CD8-positive, alpha-beta memory T cell (primary cell): ENCODE data around the gene FGF3. TPM values are rescaled to one million over a fixed set of nuclear protein-coding genes. Genes with fewer than 3 reads are reported as not detected.
"Not testable (repeated sequence)": the region's sequence is repeated elsewhere in the genome, so short reads cannot be mapped to it uniquely, and the experiment has no call there.

Experiments used
- CTCF ChIA-PET: fragments of 350-600 bp; sonication (Branson Sonifier 250); formaldehyde crosslinking; loops from one replicate; lab custom pipeline; 2021; ENCODE audit warnings: antibody characterized with exemption; lab: Charles Lee
- POLR2A ChIA-PET: fragments of 350-600 bp; sonication (Branson Sonifier 250); formaldehyde crosslinking; loops from one replicate; lab custom pipeline; 2021; ENCODE audit warnings: antibody characterized with exemption; lab: Charles Lee
- DNase-seq, 5 donors: peaks; one replicate each; pipeline versions ENCODE4 v3.0.0 to v3.0.0-alpha.2; 2020 to 2022; ENCODE audit warnings: mixed read lengths in 1 of 5
- H3K27ac ChIP-seq: one replicate; pipeline ENCODE4 v1.7.0; 2013; ENCODE audit warnings: low read depth, mild to moderate bottlenecking, low read length, moderate library complexity
- H3K27me3 ChIP-seq: 2 replicates; pipeline ENCODE4 v1.7.0; 2013; ENCODE audit warnings: low read length, mild to moderate bottlenecking; ENCODE audit not compliant: insufficient read depth, poor library complexity, severe bottlenecking
- H3K36me3 ChIP-seq: 2 replicates; pipeline ENCODE4 v1.7.0; 2013; ENCODE audit warnings: mild to moderate bottlenecking, low read length, moderate library complexity; ENCODE audit not compliant: insufficient read depth
- H3K4me1 ChIP-seq: 2 replicates; pipeline ENCODE4 v1.7.0; 2013; ENCODE audit warnings: mild to moderate bottlenecking, low read length, moderate library complexity; ENCODE audit not compliant: insufficient read depth
- H3K4me3 ChIP-seq: 2 replicates; pipeline ENCODE4 v1.7.0; 2013; ENCODE audit warnings: mild to moderate bottlenecking, low read length
- H3K9me3 ChIP-seq: 2 replicates; pipeline ENCODE4 v1.7.0; 2013; ENCODE audit warnings: mild to moderate bottlenecking, low read length
- H3K27ac Mint-ChIP-seq, 8 donors: one replicate each; pipeline ENCODE4 v1.8.0; 2020 to 2021; ENCODE audit warnings: mixed read lengths in 8 of 8, mild to moderate bottlenecking in 6 of 8, inconsistent platforms in 3 of 8, moderate library complexity in 3 of 8
- H3K27me3 Mint-ChIP-seq, 2 donors: one replicate each; pipeline ENCODE4 v1.8.0; 2020 to 2021; ENCODE audit warnings: mixed read lengths in 2 of 2, mild to moderate bottlenecking in 1 of 2, moderate library complexity in 1 of 2
- H3K36me3 Mint-ChIP-seq, 3 donors: one replicate each; pipeline ENCODE4 v1.8.0; 2020 to 2021; ENCODE audit warnings: mixed read lengths in 3 of 3, inconsistent platforms in 1 of 3, mild to moderate bottlenecking in 1 of 3
- H3K4me1 Mint-ChIP-seq, 3 donors: one replicate each; pipeline ENCODE4 v1.8.0; 2020 to 2021; ENCODE audit warnings: mixed read lengths in 3 of 3, inconsistent platforms in 1 of 3, mild to moderate bottlenecking in 1 of 3
- H3K4me3 Mint-ChIP-seq, 7 donors: one replicate each; pipeline ENCODE4 v1.8.0; 2020 to 2021; ENCODE audit warnings: mixed read lengths in 7 of 7, mild to moderate bottlenecking in 6 of 7, moderate library complexity in 4 of 7, inconsistent platforms in 2 of 7
- H3K9me3 Mint-ChIP-seq, 5 donors: one replicate each; pipeline ENCODE4 v1.8.0; 2020 to 2022; ENCODE audit warnings: mixed read lengths in 5 of 5, mild to moderate bottlenecking in 3 of 5, moderate library complexity in 2 of 5, inconsistent platforms in 1 of 5
- polyA plus RNA-seq: library from polyadenylated mRNA; unstranded; fragments of 300-500 nt; fragmentation: Illumina TruSeq; gene quantifications from one replicate; pipeline ENCODE4 v1.2.3, GENCODE V29; 2021
- total RNA-seq, 2 experiments: library from RNA; stranded (reverse); gene quantifications; one replicate each; pipeline ENCODE4 v1.2.3, GENCODE V29; 2021

The FGF3 gene
- total and polyA plus RNA-seq, 3 experiments from 2014 or later, result not detected

- no peaks in the 10 kb centered on the region for H3K4me1 ChIP-seq
- H3K9me3 Mint-ChIP-seq, result no peaks in the 10 kb centered on the region
- no peak overlapping the region for H3K27ac ChIP-seq
- H3K4me3 ChIP-seq, result no peak overlapping the region
- CTCF ChIA-PET, result no interaction called here
- H3K27me3 Mint-ChIP-seq, result peaks cover 5 to 39% of the 10 kb centered on the region in 2 donors
- no peaks in the 10 kb centered on the region for H3K36me3 Mint-ChIP-seq
- H3K27ac Mint-ChIP-seq, result no peak overlapping the region
- no peaks in the 10 kb centered on the region for H3K36me3 ChIP-seq
- POLR2A ChIA-PET, result no interaction called here
- no peaks in the 10 kb centered on the region for H3K27me3 ChIP-seq
- no peak overlapping the region for H3K4me3 Mint-ChIP-seq
- no peaks in the 10 kb centered on the region for H3K9me3 ChIP-seq
- DNase-seq, result no peak
- H3K4me1 Mint-ChIP-seq, result no peaks in the 10 kb centered on the region
Measured at GRCh38 chr11:69774354-69775162, 44.7 kb downstream of the FGF3 start.

- Histone ChIP-seq H3K27ac (no peak overlapping the region), H3K4me3 (no peak overlapping the region), H3K27me3 (no peaks in the 10 kb centered on the region), H3K36me3 (no peaks in the 10 kb centered on the region), H3K9me3 (no peaks in the 10 kb centered on the region), H3K4me1 (no peaks in the 10 kb centered on the region)
- ChIA-PET POLR2A (no interaction called here), CTCF (no interaction called here)
- Mint-ChIP-seq H3K27me3 (peaks cover 5 to 42% of the 10 kb centered on the region in 2 donors), H3K27ac (no peak overlapping the region), H3K4me1 (no peaks in the 10 kb centered on the region), H3K36me3 (no peaks in the 10 kb centered on the region), H3K4me3 (no peak overlapping the region), H3K9me3 (no peaks in the 10 kb centered on the region)
- DNase-seq, result no peak
Measured at GRCh38 chr11:69773626-69774353, 45.4 kb downstream of the FGF3 start.

- Mint-ChIP-seq H3K27ac (no peak overlapping the region), H3K27me3 (peaks cover 3 to 30% of the 10 kb centered on the region in 2 donors), H3K36me3 (no peaks in the 10 kb centered on the region), H3K4me3 (no peak overlapping the region), H3K4me1 (no peaks in the 10 kb centered on the region), H3K9me3 (no peaks in the 10 kb centered on the region)
- no peaks in the 10 kb centered on the region for H3K9me3 ChIP-seq
- H3K27ac ChIP-seq, result no peak overlapping the region
- no peaks in the 10 kb centered on the region for H3K36me3 ChIP-seq
- no peak for DNase-seq
- CTCF ChIA-PET, result no interaction called here
- POLR2A ChIA-PET, result no interaction called here
- no peaks in the 10 kb centered on the region for H3K4me1 ChIP-seq
- H3K27me3 ChIP-seq, result no peaks in the 10 kb centered on the region
- H3K4me3 ChIP-seq, result no peak overlapping the region
Measured at GRCh38 chr11:69771466-69771865, 47.8 kb downstream of the FGF3 start.

- Histone ChIP-seq H3K27ac (no peak overlapping the region), H3K36me3 (no peaks in the 10 kb centered on the region), H3K27me3 (no peaks in the 10 kb centered on the region), H3K9me3 (no peaks in the 10 kb centered on the region), H3K4me1 (no peaks in the 10 kb centered on the region), H3K4me3 (no peak overlapping the region)
- Mint-ChIP-seq H3K36me3 (no peaks in the 10 kb centered on the region), H3K27ac (no peak overlapping the region), H3K27me3 (peaks cover 3 to 25% of the 10 kb centered on the region in 2 donors), H3K9me3 (no peaks in the 10 kb centered on the region), H3K4me3 (no peak overlapping the region), H3K4me1 (no peaks in the 10 kb centered on the region)
- DNase-seq, result no peak
- ChIA-PET POLR2A (no interaction called here), CTCF (no interaction called here)
Measured at GRCh38 chr11:69770540-69770939, 48.7 kb downstream of the FGF3 start.

- CTCF ChIA-PET, result no interaction called here
- H3K27ac Mint-ChIP-seq, result no peak overlapping the region
Measured at GRCh38 chr11:69765498-69765995, 53.7 kb downstream of the FGF3 start.

GRCh38 chr11:69764918-69765317, 54.3 kb downstream of the FGF3 start:
- H3K4me1 Mint-ChIP-seq, H3K4me3 ChIP-seq, CTCF ChIA-PET, H3K9me3 Mint-ChIP-seq, DNase-seq, H3K4me1 ChIP-seq, H3K27ac Mint-ChIP-seq, POLR2A ChIA-PET, H3K4me3 Mint-ChIP-seq, H3K9me3 ChIP-seq, H3K36me3 ChIP-seq, H3K27me3 ChIP-seq, H3K27ac ChIP-seq, H3K36me3 Mint-ChIP-seq: not testable (repeated sequence)
- peaks cover 12 to 31% of the 10 kb centered on the region in 2 donors for H3K27me3 Mint-ChIP-seq

More at GRCh38 chr11:69765498-69765995, 53.7 kb downstream of the FGF3 start:
- no peak overlapping the region for H3K27ac ChIP-seq
- no peak overlapping the region for H3K4me3 Mint-ChIP-seq
- no peaks in the 10 kb centered on the region for H3K36me3 ChIP-seq
- POLR2A ChIA-PET, result no interaction called here
- H3K4me1 Mint-ChIP-seq, result no peaks in the 10 kb centered on the region
- H3K27me3 ChIP-seq, result no peaks in the 10 kb centered on the region
- no peaks in the 10 kb centered on the region for H3K4me1 ChIP-seq
- no peak for DNase-seq
- peaks cover 9 to 29% of the 10 kb centered on the region in 2 donors for H3K27me3 Mint-ChIP-seq
- no peaks in the 10 kb centered on the region for H3K9me3 Mint-ChIP-seq
- no peaks in the 10 kb centered on the region for H3K9me3 ChIP-seq
- H3K4me3 ChIP-seq, result no peak overlapping the region
- no peaks in the 10 kb centered on the region for H3K36me3 Mint-ChIP-seq

- Mint-ChIP-seq H3K4me1 (no peaks in the 10 kb centered on the region), H3K27me3 (peaks cover 23 to 45% of the 10 kb centered on the region in 2 donors)
- CTCF ChIA-PET, result no interaction called here
Measured at GRCh38 chr11:69760319-69760718, 58.9 kb downstream of the FGF3 start.

More at GRCh38 chr11:69760319-69760718, 58.9 kb downstream of the FGF3 start:
- H3K27ac ChIP-seq, result no peak overlapping the region
- no peaks in the 10 kb centered on the region for H3K36me3 ChIP-seq
- Mint-ChIP-seq H3K27ac (no peak overlapping the region), H3K36me3 (no peaks in the 10 kb centered on the region), H3K4me3 (no peak overlapping the region), H3K9me3 (peaks cover 0 to 3% (median 0%) of the 10 kb centered on the region in 5 donors)
- POLR2A ChIA-PET, result no interaction called here
- H3K27me3 ChIP-seq, result no peaks in the 10 kb centered on the region
- H3K4me1 ChIP-seq, result no peaks in the 10 kb centered on the region
- DNase-seq, result no peak
- no peak overlapping the region for H3K4me3 ChIP-seq
- H3K9me3 ChIP-seq, result no peaks in the 10 kb centered on the region
